Activated gamma-delta T cell treated with Interleukin-2 at 50 U/mL for 16 hours (primary cell): ENCODE results near the gene DNASE2B.

Experiments
- DNase-seq: peaks from one replicate; pipeline ENCODE4 v3.0.0-alpha.2; 2020

DNASE2B gene

DNA sequence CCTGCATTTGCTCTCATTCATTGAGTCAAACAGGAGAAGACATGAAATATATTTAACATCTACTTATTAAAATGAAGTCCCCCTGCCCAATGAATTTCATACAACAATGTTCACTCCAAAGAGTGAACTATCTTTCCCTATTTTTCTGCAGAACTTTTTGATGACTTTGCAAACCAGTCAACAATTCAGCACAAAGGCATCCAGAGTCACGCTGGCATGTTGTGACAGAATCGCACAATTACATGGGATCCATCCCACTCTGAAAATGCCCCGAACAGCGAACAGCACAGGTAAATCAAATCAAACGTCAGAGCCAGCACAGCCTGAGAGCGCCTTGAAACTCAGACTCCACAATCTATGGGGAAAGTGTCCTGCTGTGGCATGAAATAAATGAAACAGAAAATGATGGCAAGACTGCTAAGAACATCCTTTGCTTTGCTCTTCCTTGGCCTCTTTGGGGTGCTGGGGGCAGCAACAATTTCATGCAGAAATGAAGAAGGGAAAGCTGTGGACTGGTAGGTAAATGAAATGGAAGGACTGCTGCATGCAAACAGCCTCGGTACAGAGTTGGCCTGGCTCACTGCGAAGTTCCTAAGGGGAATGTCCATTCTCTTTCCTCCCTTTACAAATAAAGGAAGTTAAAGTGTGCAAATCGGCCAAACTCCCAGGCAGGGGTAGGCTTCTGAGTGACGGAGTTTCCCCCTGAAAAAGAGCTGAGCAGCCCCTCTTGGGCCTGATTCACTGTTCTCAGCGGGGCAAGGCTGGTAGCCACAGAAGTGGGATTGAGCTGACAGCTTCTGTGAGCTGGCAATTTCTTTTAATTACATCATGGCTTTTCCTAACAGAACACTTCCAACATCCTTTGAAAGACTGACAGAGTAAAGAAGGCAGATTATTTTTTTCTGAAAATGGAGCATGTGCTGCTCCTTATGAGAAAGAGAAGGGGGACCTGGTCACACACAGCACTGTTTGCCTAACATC is at the start of gene DNASE2B:
DNASE2B (plus strand) TSS at position 310 of the 981 bp plus-strand sequence; CDS start at position 391, 81 bp downstream.
- DNase-seq = no peak

DNA sequence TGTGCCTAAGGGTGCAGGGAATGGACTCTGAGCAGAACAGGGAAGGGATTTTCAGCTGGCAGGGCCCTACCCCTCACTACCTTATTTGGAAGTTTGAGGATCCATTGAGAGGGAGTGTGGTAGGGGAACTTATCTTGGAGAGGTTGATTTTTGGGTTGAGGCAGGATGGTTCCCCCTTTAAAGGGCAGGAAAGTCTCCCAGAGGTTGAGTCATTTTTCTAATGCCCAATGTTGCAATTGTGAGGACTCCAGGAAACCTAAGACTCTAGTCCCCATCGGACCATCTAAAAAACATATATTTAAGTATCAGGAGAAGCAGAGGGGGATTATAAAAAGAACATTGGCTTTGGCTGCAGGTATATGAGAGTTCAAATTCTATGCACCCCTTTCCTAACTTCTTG is 49.5 kb upstream of the DNASE2B start:
- no peak for DNase-seq

- DNase-seq = no peak
Measured at GRCh38 chr1:84350104-84350503, 48.2 kb upstream of the DNASE2B start.

DNA sequence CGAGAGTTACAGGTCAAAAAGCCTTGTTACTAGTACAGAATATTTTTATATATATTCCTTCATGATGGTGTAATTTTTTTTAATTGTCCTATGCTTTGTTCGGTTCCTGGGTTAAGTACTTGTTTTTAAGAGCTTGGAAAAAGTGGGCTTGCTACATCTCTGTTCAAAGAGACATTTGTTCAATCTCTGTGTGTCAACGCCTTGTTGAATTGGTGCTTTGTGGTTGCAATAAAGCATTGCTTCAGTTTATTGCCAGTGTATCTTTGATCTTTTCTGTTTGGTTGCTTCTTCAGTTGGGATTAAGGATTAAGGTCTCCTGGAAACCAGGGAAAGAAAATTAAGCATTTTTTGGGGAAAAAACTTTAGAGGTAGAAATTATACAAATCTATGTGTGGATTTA is 47.7 kb upstream of the DNASE2B start:
- DNase-seq = no peak

GRCh38 chr1:84352298-84353106 is 45.8 kb upstream of the DNASE2B start:
- DNase-seq = no peak

- DNase-seq = no peak
Measured at GRCh38 chr1:84353695-84354094, 44.6 kb upstream of the DNASE2B start.

DNA sequence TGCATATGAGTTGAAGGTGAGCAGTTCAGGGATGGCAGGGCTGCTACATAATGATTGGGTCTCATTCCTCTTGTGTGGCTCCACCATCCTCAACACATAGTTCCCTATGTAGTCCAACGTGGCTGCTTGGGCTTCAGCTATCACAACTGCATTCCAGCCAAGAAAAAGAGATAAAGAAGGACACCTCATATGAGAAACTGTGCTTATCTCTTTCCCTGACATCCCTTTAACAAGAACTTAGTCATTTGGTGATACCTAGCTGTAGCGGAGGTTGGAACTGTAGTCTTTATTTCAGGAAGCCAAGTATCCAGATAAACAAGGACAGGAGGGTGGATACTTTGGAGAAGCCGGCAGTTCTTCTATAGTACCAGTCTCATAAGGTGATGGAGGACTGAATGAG is 42.7 kb upstream of the DNASE2B start:
- no peak for DNase-seq

DNA sequence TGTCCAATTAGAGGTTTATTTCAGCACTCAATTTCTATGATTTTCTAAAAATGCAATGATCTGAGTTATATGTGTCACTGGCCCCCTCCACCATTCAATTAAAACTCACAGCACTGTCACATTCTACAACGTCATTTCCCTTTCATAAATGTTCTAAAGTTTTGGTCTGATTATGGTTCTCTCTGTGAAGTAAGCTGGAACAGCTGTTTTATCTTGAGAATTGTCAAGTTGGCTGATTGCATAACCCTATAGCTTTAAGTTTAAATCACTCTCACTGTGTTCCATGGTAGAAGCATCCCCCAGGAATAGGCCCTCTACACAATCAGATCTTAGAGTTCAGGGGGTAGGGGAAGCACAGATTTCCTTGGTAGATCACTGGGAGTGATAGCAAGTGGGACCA is 41.4 kb upstream of the DNASE2B start:
- DNase-seq = no peak

GRCh38 chr1:84358695-84359094 is 39.6 kb upstream of the DNASE2B start:
- no peak for DNase-seq

DNA sequence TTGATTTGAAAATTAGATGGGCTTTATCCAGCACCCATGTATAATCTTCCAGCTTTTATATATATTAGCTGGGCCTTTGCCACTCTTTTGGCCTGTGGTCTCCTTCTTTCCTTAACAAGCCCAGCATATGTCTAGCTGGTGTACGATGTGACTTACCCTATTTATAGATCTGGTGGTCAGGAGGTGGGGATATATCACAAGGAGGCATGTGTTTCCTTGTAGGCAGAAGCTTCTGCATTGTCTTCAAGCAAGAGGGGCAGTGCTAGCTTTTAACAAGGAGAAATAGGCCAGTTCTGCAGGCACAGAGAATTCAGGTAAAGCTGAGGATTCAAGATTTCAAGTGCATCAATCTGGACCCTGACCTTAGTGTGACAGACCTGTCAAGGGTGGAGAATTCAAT is 38.0 kb upstream of the DNASE2B start:
- DNase-seq = no peak

DNA sequence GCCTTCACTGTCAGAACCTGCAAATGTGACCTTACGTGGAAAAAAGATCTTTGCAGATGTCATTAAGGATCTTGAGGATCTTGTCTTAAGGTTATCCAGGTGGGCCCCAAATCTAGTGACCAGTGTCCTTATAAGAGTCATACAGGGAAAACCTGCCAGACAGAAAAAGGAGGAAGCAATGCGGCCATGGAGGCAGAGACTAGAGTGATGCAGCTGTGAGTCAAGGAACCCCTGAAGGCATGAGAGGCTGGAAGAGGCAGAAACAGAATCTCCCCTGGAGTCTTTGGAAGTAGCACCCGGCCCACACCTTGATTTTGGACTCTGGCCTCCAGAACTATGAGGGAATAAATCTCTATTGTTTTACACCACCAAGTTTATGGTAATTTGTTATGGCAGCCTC is 36.5 kb upstream of the DNASE2B start:
- no peak for DNase-seq

- DNase-seq = no peak
Measured at GRCh38 chr1:84363019-84363418, 35.3 kb upstream of the DNASE2B start.

- no peak for DNase-seq
Measured at GRCh38 chr1:84363622-84364021, 34.7 kb upstream of the DNASE2B start.

DNA sequence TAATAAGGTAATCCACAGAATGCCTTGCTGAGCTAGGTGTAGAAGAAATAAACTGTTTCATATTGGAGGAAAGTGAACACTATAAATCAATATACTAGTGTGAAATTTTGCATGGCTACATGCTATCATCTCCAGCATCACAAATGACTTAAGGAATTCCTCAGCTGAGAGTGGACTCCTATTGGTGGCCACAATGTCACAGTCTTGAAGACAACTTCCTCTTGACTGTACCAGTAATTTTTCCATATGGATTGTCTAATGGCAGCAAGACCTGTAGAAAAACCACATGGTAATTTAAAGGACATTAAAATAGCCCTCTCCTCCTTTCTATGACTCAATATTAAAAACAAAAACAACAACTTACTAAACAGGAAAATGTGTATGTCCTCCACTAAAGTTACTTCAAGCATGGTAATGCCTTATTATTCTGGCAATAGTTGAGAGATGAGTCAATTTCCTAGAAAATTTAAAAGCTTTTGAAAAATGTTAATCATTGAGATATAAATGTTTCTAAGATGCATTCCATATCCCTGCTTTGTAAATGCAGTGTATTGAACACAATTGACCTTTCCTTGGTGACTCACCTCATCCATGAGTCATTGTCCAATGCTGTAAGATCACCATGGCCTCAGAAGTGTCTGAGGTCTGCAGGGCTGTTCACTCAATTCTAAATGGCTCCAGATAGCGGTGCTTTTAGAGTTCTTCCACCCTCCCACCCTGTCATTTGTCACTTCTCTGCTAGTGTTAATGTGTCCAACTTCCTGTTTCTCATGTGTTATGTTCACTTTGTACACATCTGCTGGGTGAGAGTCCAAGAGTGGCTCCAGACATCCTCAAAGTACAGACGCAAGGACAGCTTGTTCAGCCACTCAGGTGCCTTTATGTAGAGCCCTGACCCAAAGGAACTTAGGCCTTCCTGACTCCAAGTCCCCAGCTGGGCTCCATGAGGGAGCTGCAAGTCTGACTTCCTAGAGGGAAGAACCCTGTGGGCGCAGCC is 32.8 kb upstream of the DNASE2B start:
- DNase-seq = no peak

DNA sequence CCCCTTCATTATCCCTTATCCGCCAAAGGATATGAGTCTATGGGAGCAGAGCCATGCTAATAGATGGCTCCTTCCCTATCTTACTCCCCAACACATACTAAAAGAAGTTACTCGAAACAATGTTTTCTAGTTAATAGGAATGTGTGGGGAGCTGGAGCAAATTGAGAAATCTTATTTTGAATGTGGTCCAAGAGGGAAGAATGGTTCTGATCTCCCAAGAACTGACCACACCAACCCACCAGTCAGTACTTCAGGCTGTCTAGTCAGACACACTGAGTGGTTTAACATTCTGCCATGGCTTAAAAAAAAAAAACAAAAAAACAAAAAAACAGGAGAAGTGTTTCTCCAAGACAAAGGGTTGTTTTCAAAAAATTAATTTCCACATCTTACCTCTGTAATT is 31.5 kb upstream of the DNASE2B start:
- DNase-seq = no peak

DNA sequence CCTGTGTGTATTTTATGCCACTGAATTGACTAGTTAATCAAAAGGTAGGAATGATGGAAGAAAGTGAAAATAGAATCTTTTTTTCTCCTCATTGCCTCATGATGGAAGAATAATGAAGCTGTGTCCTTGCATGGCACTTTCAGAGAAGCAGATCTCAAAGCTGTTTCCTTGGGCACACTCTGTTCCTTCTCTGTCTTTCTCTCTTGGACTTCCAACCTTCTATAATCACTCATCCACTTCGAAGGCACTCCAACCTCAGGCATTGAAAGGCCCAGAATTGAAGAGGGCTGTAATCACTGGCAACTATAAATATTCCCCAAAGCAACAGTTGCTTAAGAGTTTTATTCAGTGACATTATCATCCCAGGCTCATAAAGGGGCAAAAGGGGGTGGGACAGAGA is 31.1 kb upstream of the DNASE2B start:
- no peak for DNase-seq

GRCh38 chr1:84368441-84368840 is 29.8 kb upstream of the DNASE2B start:
- no peak for DNase-seq

GRCh38 chr1:84370266-84370665 is 28.0 kb upstream of the DNASE2B start:
- DNase-seq = no peak

DNA sequence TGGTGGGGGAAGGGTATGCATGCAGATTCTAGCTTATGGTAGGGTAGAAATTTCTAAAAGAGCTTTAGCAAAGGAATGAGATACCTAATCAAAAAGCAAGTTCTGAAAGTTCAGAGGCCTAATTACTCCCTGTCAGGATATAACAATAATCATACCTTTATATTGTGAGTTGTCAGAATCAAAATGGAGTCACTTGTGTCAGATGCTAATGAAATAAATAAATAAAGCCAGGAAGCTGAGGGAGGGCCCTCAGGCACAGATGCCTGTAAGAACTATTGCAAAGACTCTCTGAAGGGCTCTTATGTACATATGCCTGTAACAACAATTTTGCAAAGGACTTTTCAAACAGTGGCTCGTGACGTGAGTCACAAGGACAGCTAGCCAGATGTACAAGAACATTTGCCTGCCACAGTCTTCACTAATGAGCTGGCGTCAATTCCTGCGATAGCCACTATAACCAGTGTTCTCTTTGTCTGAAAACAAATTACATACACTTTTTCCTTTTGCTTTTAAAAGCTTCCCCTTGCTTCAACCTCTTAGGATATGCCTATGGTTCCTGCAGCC is 27.4 kb upstream of the DNASE2B start:
- DNase-seq = no peak

GRCh38 chr1:84373436-84374141 is 24.7 kb upstream of the DNASE2B start:
- DNase-seq = no peak

DNA sequence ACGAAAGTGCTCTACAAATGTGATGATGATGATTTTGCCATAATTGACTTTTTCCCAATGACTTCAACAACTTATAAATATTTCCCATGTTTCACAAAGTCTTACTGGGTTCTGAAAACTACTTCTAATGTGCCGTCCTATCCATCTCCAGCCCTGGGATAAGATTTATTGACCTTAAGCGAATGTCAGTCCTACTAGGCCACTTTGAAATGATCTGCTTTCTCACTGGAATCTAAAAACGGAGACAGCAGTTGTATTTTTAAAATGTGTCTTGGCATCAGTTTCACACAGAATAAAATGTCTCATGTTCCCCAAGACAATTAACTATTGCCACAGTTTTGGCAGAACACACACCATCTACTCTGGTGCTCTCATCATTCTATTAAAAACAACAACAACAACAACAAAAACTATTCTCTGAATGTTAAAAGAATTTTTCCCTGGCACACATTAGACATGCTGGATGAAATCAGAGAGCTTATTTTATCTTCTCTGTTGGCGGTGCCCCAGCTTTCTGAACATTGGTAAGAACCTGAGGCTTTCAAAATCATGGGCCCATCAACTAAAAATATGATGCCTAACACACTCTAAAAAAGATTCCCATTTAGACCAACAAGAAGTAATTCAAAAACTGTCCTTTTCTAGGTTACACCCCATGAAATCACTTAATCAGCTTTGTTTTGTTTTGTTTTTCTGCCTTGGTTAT is 23.1 kb upstream of the DNASE2B start:
- DNase-seq = no peak
